GM10248 (cell line): ENCODE measurements around the gene UNC5CL.

Experiments
- CTCF ChIA-PET: fragments of 300-600 bp; sonication (Branson Sonifier 250); formaldehyde crosslinking; extraction: SDS; loops from one replicate; lab custom pipeline; 2021; ENCODE audit warnings: antibody characterized with exemption; lab: Yijun Ruan, JAX
- POLR2A ChIA-PET: fragments of 350-650 bp; sonication (Branson Sonifier 250); formaldehyde crosslinking; extraction: SDS; loops from one replicate; lab custom pipeline; 2020; ENCODE audit warnings: antibody characterized with exemption; lab: Yijun Ruan, JAX
- DNase-seq: peaks from one replicate; pipeline ENCODE4 v3.0.0; 2012; ENCODE audit errors: extremely low spot score
- TF ChIP-seq, protein P1 (sequence below): IDR thresholded peaks from 2 replicates; pipeline ENCODE4 v1.5.1; 2012; ENCODE audit warnings: mild to moderate bottlenecking, low read depth; ENCODE audit errors: extremely low read depth, missing control alignments, control extremely low read depth

Gene UNC5CL

GRCh38 chr6:41037107-41037900, 1.7 kb downstream of the UNC5CL start:
- TF ChIP-seq, protein P1, sequence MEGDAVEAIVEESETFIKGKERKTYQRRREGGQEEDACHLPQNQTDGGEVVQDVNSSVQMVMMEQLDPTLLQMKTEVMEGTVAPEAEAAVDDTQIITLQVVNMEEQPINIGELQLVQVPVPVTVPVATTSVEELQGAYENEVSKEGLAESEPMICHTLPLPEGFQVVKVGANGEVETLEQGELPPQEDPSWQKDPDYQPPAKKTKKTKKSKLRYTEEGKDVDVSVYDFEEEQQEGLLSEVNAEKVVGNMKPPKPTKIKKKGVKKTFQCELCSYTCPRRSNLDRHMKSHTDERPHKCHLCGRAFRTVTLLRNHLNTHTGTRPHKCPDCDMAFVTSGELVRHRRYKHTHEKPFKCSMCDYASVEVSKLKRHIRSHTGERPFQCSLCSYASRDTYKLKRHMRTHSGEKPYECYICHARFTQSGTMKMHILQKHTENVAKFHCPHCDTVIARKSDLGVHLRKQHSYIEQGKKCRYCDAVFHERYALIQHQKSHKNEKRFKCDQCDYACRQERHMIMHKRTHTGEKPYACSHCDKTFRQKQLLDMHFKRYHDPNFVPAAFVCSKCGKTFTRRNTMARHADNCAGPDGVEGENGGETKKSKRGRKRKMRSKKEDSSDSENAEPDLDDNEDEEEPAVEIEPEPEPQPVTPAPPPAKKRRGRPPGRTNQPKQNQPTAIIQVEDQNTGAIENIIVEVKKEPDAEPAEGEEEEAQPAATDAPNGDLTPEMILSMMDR = no peak
- DNase-seq = no peak
- ChIA-PET POLR2A (no interaction called here), CTCF (interaction anchor here (0.6 to 11.7 kb wide), 11 partner anchors 9 to 37 kb away, joined by 3 to 169 read pairs (median 4); partner anchors contain the start of gene NFYA)

GRCh38 chr6:41036601-41037000, 2.4 kb downstream of the UNC5CL start:
- ChIA-PET CTCF (interaction anchor here (1.3 to 11.7 kb wide), 7 partner anchors 9 to 283 kb away, joined by 3 to 169 read pairs (median 6); partner anchors contain the start of gene NFYA), POLR2A (no interaction called here)

GRCh38 chr6:41036186-41036585, 2.8 kb downstream of the UNC5CL start:
- ChIA-PET POLR2A (no interaction called here), CTCF (interaction anchor here (1.4 to 11.7 kb wide), 5 partner anchors 9 to 284 kb away, joined by 3 to 169 read pairs (median 6); partner anchors contain the start of gene NFYA)
- TF ChIP-seq, protein P1 = no peak
- DNase-seq = no peak

More at GRCh38 chr6:41036601-41037000, 2.4 kb downstream of the UNC5CL start:
- TF ChIP-seq, protein P1 = no peak
- no peak for DNase-seq

- DNase-seq = no peak
- CTCF ChIA-PET = no interaction called here
- POLR2A ChIA-PET = no interaction called here
- TF ChIP-seq, protein P1 = no peak
These were observed 5.2 kb downstream of the UNC5CL start for GRCh38 chr6:41033776-41034175.

GRCh38 chr6:41032830-41033229, 6.2 kb downstream of the UNC5CL start:
- no peak for DNase-seq
- ChIA-PET CTCF (interaction anchor here (11.8 kb wide), 1 partner anchor 9 kb away, joined by 169 read pairs; the partner anchor contains the start of genes TSPO2 and UNC5CL), POLR2A (no interaction called here)
- TF ChIP-seq, protein P1 = no peak

DNA sequence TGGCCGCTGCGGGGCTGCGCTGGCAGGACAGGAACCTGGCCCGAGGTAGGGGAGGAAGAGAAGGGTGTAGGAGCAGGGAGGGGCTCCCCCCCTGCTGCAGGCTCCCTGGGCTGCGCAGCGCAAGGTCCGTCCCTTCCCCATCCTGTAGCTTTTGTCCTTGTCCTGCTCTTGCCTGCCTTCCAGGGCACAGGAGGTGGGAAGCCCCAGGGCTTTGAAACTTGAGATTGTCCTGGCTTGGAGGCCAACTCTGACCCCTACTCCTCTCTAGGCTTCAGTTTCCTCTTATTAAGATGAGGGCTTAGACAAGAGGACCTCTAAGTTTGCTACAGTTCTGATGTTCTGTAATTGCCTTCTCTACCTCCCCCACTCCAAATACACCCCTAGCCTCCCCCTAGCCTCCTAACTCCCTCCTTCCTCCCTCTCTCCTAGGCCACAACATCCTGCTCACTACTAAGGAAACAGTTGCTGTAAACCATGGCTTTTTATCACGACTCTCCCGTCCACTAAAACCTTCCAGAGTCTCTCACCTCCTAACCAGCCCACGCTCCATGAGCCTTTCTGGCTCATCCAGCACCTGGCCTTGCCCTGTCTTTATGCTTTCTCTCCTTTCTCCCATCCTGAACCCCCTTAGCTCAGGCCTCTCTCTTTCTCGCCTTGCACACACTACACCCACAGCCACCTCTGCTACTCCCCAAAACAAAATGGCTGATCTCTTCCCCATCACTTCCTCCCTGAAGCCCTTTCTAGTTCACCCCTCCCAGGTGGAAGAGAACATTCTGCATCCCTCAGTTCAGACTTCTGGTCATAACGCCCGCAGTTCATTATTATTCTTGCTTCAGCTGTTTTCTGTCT, 10.2 kb downstream of the UNC5CL start:
- ChIA-PET CTCF (interaction anchor here (0.7 to 11.8 kb wide), 37 partner anchors 12 to 1666 kb away, joined by 3 to 169 read pairs (median 3); partner anchors contain the start of genes APOBEC2, TSPO2 and UNC5CL), POLR2A (interaction anchor here (0.5 kb wide), 1 partner anchor 12 kb away, joined by 3 read pairs; no protein-coding TSS in a partner anchor)
- no peak for DNase-seq
- TF ChIP-seq, protein P1 = no peak
